Middle frontal gyrus (tissue), 1 donor: Measurements from ENCODE around the gene ZCCHC10.
"Not testable (repeated sequence)": the region's sequence is repeated elsewhere in the genome, so short reads cannot be mapped to it uniquely, and the experiment has no call there.

Source experiments
- DNase-seq: peaks from one replicate; pipeline ENCODE4 v3.0.0-alpha.2; 2015; ENCODE audit warnings: low spot score; ENCODE audit errors: extremely low spot score

ZCCHC10 gene

DNA sequence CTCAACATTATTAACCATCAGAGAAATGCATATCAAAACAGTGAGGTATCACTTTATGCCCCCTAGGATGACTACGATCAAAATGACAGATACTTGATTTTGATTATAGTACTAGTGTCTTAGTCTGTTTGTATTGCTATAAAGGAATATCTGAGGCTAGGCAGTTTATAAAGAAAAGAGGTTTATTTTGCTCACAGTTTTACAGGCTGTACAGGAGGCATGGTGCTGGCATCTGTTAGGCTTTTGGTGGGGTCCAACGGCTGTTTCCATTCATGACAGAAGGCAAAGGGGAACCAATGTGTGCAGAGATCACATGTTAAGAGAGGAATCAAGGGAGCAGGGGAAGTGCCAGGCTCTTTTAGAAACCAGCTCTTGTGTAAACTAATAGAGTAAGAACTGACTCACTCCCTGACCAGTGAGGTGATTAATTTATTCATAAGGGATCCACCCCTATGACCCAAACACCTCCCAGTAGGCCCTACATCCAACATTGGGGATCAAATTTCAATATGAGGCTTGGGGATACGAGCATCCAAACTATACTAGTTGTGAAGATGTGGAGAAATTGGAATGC, 46.9 kb downstream of the ZCCHC10 start:
- no peak for DNase-seq

DNA sequence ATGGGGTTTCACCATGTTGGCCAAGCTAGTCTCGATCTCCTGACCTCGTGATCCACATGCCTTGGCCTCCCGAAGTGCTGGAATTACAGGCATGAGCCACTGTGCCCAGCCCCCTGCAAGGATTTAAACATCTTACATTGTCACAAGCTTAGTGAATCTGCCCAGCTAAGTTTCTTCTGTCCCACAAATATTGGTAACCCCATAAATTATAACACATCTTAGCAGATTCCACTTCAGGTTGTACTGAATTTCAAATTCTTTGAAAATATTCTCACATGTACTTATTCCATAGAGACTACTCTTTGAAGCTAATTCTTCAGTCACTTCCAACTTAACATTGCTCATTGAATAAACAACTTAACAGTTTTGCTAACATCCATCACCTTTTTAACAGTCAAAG, 49.5 kb downstream of the ZCCHC10 start:
- DNase-seq: no peak

DNA sequence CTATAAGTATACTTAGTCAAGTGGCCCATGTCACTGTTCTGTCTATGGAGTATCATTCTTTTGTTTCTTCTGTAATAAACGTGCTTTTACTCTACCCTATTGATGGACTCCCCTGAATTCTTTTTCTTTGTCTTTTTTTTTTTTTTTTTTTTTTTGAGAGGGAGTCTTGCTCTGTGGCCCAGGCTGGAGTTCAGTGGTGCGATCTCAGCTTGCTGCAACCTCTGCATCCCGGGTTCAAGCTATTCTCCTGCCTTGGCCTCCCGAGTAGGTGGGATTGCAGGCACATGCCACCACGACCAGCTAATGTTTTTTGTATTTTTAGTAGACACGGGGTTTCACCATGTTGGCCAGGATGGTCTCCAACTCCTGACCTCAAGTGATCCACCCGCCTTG, 53.9 kb downstream of the ZCCHC10 start:
- DNase-seq: not testable (repeated sequence)

DNA sequence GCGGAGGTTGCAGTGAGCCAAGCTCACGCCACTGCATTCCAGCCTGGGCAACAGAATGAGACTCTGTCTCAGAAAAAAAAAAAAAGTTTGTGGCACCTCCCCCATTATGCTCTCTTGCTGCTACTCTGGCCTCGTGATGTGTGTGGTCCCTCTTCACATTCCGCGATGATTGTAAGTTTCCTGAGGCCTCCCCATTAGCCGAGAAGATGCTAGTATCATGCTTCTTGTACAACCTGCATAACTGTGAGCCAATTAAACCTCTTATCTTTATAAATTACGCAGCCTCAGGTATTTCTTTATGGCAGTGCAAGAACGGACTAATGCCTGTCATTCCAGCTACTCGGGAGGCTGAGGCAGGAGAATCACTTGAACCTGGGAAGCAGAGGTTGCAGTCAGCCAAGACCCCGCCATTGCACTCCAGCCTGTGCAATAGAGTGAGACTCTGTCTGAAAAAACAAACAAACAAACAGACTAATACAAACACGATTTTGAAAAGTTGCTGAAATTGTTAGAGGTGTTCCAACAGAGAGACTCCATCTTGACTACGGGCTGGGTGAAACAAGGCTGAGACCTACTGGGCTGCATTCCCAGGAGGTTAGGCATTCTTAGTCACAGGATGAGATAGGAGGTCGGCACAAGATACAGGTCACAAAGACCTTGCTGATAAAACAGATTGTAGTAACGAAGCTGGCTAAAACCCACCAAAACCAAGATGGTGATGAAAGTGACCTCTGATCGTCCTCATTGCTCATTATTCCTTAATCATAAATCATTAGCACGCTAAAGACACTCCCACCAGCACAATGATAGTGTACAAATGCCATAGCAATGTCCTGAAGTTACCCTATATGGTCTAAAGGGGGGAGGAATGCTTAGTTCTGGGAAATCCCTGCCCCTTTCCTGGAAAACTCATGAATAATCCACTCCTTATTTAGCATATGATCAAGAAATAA, 54.6 kb downstream of the ZCCHC10 start:
- no peak for DNase-seq

DNA sequence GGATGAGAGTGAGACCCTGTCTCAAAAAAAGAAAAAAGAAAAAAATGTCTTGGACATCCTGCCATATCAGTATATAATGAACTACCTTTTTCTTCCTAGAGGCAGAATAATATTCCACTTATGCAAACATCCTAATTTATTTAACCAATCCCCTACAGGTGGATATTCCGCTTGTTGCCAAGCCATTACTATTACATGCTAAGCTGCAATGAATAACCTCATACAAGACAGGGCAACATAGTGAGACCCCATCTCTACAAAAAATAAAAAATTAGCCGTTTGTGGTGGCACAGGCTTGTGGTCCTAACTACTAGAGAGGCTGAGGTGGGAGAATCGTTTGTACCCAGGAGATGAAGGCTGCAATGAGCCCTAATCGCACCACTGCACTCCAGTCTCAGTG, 61.2 kb downstream of the ZCCHC10 start:
- no peak for DNase-seq

DNA sequence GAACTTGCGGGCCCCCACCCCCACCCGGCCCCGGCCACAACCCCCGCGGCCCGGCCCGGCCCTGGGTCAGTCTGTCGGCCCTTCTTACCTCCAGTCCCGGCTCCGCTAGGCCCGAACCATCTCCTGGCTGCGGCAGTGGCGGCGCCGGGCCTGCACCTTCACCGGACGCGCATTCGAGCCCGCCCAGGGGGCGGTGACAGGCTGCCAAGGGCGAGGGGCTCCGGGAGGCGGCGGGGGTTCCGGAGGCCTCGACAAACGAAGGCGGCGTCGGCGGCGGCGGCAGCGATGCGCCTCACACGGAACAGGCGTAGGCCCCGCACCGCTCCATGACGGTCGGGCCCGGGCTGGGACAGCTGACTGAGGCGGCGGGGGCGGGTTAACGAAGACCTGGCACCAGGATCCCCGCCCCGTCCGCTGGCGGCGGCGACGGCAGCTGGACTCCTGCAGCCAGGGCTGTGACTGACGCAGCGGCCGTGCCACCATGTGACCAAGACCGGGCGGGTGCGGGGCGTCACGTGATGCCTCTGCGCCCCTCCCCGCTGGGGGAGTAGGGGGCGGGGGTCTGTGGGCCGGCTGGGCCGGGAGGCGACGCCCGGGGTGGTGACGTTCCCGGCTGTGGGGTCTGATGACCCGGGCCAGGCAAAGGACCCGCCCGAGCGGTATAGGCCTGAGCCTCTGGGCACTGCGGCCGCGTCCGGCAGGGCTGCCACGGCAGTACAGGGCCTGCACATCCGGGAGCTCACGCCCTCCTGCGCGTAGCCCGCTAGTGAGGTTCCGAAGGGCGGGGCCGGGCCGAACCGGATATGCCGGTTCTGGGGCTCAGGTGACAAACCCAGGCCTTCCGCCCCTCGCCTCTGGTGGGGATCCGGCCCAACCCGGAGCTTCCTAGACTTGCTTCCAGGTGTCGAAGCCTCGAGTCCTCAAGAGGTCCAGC, 62.9 kb downstream of the ZCCHC10 start, which contains the start of gene AFF4:
TSS of gene AFF4 (minus strand) at position 464 of the 934 bp plus-strand sequence. CDS start 26,445 bp downstream, outside the sequence.
- peak; percentile 93 for DNase-seq

DNA sequence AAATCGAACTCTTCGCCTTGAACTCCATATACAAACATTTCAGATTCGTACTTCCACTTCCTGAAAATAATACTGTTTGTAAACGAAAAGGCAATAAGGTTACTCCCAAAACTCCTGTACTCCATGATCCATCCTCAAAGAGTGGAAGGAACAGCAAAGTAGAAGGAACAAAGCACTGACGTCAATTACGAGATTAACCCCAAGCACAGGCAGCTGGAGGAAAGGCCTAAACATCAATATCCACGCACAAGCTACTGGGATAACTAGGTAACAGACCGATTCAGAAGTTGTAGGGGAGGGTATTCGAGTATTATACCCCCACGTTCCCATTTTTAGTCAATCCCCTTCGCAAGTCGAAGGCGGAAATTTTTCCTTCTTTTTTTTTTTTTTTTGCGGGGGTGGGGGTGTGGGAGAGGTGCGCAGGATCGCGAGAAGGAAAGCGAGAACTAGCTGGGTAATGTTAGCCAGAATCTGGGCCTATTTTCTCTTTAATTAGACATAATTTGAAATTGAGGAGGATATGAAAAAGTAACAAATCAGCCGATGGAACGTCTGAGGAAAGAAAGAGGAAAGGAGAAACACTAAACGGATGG, 63.8 kb downstream of the ZCCHC10 start:
- no peak for DNase-seq

DNA sequence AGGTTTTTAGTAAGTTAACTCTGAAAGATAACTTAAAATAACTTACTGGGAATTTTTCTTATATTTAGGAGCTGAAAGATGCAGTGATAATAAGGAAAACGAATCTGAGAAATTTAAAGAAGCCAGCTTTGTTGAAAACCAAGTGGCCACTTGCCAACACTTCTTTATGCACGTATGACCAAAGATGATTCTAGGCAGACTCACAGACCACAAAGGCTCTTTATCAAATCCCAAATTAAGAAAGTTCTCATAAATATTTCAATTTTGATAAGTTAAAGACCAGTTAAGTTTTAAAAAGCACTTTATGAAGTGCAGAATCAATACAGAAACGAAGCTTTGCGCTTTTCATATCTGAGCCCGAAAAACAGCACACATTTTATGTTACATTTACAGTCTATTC, 64.5 kb downstream of the ZCCHC10 start:
- no peak for DNase-seq

DNA sequence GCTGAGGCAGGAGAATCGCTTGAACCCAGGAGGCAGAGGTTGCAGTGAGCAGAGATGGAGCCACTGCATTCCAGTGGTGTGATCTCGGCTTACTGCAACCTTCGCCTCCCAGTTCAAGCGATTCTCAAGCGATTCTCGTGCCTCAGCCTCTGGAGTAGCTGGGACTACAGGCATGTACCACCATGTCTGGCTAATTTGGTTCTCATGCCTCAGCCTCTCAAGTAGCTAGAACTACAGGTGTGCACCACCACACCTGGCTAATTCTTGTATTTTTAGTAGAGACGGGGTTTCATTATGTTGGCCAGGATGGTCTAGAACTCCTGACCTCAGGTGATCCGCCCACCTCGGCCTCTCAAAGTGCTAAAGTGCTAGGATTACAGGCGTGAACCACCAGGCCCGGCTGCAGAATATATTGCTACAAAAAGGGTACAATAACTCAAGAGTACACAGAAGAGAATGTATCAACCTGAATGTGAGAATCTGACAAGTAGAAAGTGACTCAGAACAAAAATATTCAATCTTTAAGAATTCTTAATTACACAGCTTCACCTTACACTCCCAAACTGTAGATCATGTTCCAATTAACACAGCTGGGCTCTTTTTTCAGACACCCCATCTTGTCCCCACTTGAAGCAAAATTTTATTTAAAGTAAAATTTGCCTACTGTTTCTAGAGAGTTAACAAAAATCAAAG, 65.1 kb downstream of the ZCCHC10 start:
- DNase-seq: not testable (repeated sequence)

DNA sequence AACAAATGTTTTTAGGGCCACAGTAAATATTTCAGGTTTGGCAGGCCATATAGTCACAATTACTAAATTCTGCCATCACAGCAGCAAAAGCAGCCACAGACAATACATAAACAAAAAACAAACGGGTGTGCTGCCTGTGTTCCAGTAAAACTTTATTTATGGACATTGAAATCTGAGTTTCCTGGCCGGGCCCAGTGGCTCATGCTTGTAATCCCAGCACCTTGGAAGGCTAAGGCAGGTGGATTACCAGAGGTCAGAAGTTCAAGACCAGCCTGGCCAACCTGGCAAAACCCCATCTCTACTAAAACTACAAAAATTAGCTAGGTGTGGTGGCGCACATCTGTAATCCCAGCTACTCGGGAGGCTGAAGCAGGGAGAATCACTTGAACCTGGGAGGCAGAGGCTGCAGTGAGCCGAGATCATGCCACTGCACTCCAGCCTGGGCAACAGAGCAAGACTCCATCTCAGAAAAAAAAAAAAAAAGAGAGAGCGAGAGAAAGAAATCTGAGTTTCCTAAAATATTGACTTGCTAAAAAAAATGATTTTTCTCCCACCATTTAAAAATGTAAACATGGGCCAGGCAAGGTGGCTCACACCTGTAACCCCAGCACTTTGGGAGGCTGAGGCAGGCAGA, 70.1 kb downstream of the ZCCHC10 start:
- not testable (repeated sequence) for DNase-seq

DNA sequence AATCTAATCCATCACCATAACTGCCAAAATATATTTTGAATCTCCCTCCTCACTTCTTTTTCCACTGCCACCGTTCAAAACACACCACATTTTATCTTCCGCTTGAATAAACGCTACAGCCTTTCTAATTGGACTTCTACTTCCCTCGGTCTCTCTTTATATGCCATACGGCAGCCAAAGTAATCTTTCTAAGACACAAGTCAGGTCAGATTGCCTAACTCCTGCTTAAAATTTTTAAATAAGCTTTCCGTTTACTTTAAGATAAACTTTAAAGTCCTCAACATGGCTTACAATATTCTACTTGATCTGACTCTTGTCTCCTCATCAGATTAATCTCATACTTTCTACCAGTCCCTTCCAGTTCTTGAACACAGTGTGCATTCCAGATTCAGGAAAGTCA, 72.6 kb downstream of the ZCCHC10 start:
- no peak for DNase-seq

DNA sequence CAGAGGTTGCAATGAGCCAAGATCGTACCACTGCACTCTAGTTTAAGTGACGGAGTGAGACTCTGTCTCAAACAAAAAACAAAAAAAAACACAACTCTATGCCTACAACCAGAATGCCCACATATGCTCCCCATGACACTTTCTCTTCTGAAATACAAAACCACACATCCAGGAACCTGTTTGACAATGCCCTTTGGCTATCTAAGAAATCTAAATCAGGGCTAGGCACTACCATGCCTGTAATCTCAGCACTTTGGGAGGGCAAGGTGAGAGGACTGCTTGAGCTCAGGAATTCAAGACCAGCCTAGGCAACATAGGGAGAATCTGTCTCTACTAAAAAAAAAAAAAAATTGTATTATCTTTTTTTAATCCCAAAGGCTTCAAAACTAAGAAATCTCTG, 73.5 kb downstream of the ZCCHC10 start:
- no peak for DNase-seq

DNA sequence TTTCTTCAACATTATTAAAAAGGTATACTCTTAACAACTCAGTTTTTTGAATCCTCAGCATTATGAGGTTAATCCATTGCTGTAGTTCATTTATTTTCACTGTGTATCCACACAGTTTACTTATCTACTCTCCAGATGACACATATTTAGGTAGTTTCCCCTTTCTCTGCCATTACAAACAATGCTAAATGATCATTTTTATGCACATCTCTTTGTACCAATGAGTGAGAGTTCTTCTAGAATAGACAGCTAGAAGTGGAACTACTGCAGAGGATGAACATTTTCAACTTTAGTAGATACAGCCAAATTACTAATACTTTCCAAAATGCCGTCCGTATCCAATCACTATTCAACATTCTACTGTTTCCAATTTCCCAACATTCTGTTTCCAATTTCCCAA, 74.5 kb downstream of the ZCCHC10 start:
- no peak for DNase-seq

DNA sequence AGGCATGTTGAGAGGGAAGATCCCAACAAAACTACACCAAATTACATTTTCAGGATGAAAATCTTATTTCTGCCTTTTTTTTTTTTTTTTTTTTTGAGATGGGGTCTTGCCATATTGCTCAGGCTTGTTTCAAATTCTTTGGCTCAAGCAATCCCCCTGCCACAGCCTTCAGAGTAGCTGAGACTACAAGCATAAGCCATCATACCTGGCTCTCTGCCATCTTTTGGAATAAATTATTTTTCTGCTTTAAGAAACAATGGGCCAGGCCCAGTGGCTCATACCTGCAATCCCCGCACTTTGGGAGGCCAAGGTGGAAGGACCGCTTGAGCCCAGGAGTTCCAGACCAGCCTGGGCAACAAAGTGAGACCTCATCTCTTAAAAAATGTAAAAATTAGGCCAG, 77.2 kb downstream of the ZCCHC10 start:
- DNase-seq: no peak

DNA sequence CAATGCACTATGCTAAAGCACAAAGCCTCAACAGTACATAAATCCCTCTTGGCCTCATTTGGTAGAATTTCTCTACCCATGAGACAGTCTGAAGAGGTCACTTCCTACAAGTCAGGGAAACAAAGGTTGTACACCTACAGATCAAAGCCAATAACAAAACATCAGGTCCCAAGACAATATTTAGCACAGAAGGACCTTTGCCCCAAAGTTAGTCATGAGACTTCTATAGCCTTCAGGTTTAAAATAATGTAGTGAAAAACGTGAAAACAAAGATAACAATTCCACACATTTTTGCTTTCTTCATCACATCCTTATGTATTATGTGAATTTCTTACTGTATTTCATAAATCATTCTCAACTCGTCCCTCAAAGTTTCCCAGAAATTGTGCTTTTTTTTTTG, 78.7 kb downstream of the ZCCHC10 start:
- DNase-seq: no peak
